GM19193 (cell line): ENCODE results near the gene MCTP2.

Experiments used
- POLR2A ChIP-seq: IDR thresholded peaks from 4 replicates; pipeline ENCODE4 v1.6.1; 2011; ENCODE audit not compliant: insufficient read depth, insufficient read length; ENCODE audit errors: extremely low read depth

Gene MCTP2

GRCh38 chr15:94336817-94337467 lies 105.6 kb downstream of the MCTP2 start:
- TF ChIP-seq POLR2A, result no peak

GRCh38 chr15:94338243-94338846 lies 107.0 kb downstream of the MCTP2 start:
- no peak for TF ChIP-seq POLR2A

GRCh38 chr15:94346282-94346681 lies 114.9 kb downstream of the MCTP2 start:
- no peak for TF ChIP-seq POLR2A

GRCh38 chr15:94348084-94348483 lies 116.7 kb downstream of the MCTP2 start:
- TF ChIP-seq POLR2A, result no peak

- no peak for TF ChIP-seq POLR2A
These were observed 119.7 kb downstream of the MCTP2 start for GRCh38 chr15:94351031-94351535.

GRCh38 chr15:94352636-94353487 lies 121.5 kb downstream of the MCTP2 start:
- TF ChIP-seq POLR2A, result no peak

GRCh38 chr15:94353488-94353820 lies 122.1 kb downstream of the MCTP2 start:
- TF ChIP-seq POLR2A, result no peak

GRCh38 chr15:94354655-94355054 lies 123.3 kb downstream of the MCTP2 start:
- TF ChIP-seq POLR2A, result no peak

GRCh38 chr15:94359716-94360115 lies 128.4 kb downstream of the MCTP2 start:
- no peak for TF ChIP-seq POLR2A

- no peak for TF ChIP-seq POLR2A
These were observed 128.9 kb downstream of the MCTP2 start for GRCh38 chr15:94360251-94360685.

- no peak for TF ChIP-seq POLR2A
These were observed 131.2 kb downstream of the MCTP2 start for GRCh38 chr15:94362385-94363092.

GRCh38 chr15:94363382-94363781 lies 132.0 kb downstream of the MCTP2 start:
- TF ChIP-seq POLR2A, result no peak

- no peak for TF ChIP-seq POLR2A
These were observed 135.4 kb downstream of the MCTP2 start for GRCh38 chr15:94366781-94367180.

- TF ChIP-seq POLR2A, result no peak
These were observed 136.6 kb downstream of the MCTP2 start for GRCh38 chr15:94367726-94368535.
